Esophagus muscularis mucosa (tissue), 4 donors: ENCODE data around the gene SLC38A9. TPM values are rescaled to one million over a fixed set of nuclear protein-coding genes. Genes with fewer than 3 reads are reported as not detected.
A peak's percentile ranks its signal among the peaks of the same experiment; 100 is the strongest.
"Not testable (repeated sequence)": the region's sequence is repeated elsewhere in the genome, so short reads cannot be mapped to it uniquely, and the experiment has no call there.

Experiments
- DNase-seq: peaks from one replicate; pipeline ENCODE4 v3.0.0-alpha.2; 2017; ENCODE audit errors: extremely low spot score
- H3K27ac ChIP-seq, 4 donors: fragments of 200-600 bp; sonication (generic); replicated peaks in 1 of 4; 1 replicate in 3 of 4; 2 replicates in 1 of 4; pipeline ENCODE4 v1.5.1; 2016 to 2019; ENCODE audit warnings: mild to moderate bottlenecking in 1 of 4
- H3K27me3 ChIP-seq, 4 donors: fragments of 200-600 bp; sonication (generic); one replicate each; pipeline versions ENCODE4 v1.5.1 to v1.6.0; 2016 to 2019
- H3K36me3 ChIP-seq, 4 donors: fragments of 200-600 bp; sonication (generic); one replicate each; pipeline ENCODE4 v1.5.1; 2016 to 2019
- H3K4me1 ChIP-seq, 4 donors: fragments of 200-600 bp; sonication (generic); one replicate each; pipeline ENCODE4 v1.5.1; 2016 to 2019
- H3K4me3 ChIP-seq, 4 donors: fragments of 200-600 bp; sonication (generic); 1 replicate in 2 of 4; 2 replicates in 2 of 4; pipeline ENCODE4 v1.5.1; 2016 to 2019; ENCODE audit warnings: mild to moderate bottlenecking in 4 of 4, moderate library complexity in 1 of 4
- H3K9me3 ChIP-seq, 4 donors: fragments of 200-600 bp; sonication (generic); 1 replicate in 3 of 4; 2 replicates in 1 of 4; pipeline ENCODE4 v1.5.1; 2016 to 2019
- CTCF ChIP-seq, 3 experiments: fragments of 200-600 bp in 2 of 3; fragments of 450-650 bp in 1 of 3; sonication (generic) in 2 of 3; IDR thresholded peaks; one replicate each; pipeline ENCODE4 v1.5.1; 2017 to 2019; ENCODE audit warnings: antibody characterized with exemption in 3 of 3, mild to moderate bottlenecking in 2 of 3, moderate library complexity in 1 of 3
- EP300 ChIP-seq: sonication (generic); formaldehyde crosslinking; IDR thresholded peaks from one replicate; pipeline ENCODE4 v1.6.1; 2017; ENCODE audit warnings: antibody characterized with exemption
- POLR2A ChIP-seq: fragments of 450-650 bp; IDR thresholded peaks from one replicate; pipeline ENCODE4 v1.6.1; 2017; ENCODE audit warnings: antibody characterized with exemption, moderate library complexity, mild to moderate bottlenecking, low read depth
- POLR2AphosphoS5 ChIP-seq, 2 donors: sonication (generic); formaldehyde crosslinking; IDR thresholded peaks; one replicate each; pipeline ENCODE4 v1.6.1; 2017; ENCODE audit warnings: antibody characterized with exemption in 2 of 2
- whole genome bisulfite sequencing: methylation state at CpG from one replicate; pipeline ENCODE4 v1.1.5; 2018; 5-methylcytosine and 5-hydroxymethylcytosine counted together
- intact Hi-C: fragments of 100-400 bp; cut with DNase I; formaldehyde crosslinking; loops from one replicate; pipeline ENCODE4 v1.15.1; 2023
- total RNA-seq, 4 donors: library from RNA; depleted of rRNA; stranded (reverse); fragments of >200 nt; gene quantifications; one replicate each; pipeline versions ENCODE4 v1.1.0 to v1.2.1, GENCODE V29; 2016

The SLC38A9 gene
- total RNA-seq, 4 donors from 2014 or later, result 10.0 to 12.3 (median 11.0) TPM

GRCh38 chr5:55608595-55609349 is 103.4 kb downstream of the SLC38A9 start:
- no peak for DNase-seq
- H3K9me3 ChIP-seq, result no peaks in the 10 kb centered on the region
- TF ChIP-seq POLR2A (no peak), EP300 (no peak), POLR2AphosphoS5 (IDR thresholded peaks at IDR 0.05) (no peak), CTCF (IDR thresholded peaks at IDR 0.05) (no peak)
- no peak overlapping the region for H3K4me3 ChIP-seq
- intact Hi-C loops, result no loop called here
- no peaks in the 10 kb centered on the region for H3K27me3 ChIP-seq
- H3K4me1 ChIP-seq, result peaks cover 11 to 19% (median 13%) of the 10 kb centered on the region in 4 donors
- H3K27ac ChIP-seq, result no peak overlapping the region
- WGBS, result 81% methylated on average over 6 of the region's 6 CpGs
- no peaks in the 10 kb centered on the region for H3K36me3 ChIP-seq

- DNase-seq, H3K9me3 ChIP-seq, H3K27me3 ChIP-seq, intact Hi-C loops, H3K27ac ChIP-seq, H3K36me3 ChIP-seq, H3K4me3 ChIP-seq: not testable (repeated sequence)
- peaks cover 24 to 33% (median 27%) of the 10 kb centered on the region in 4 donors for H3K4me1 ChIP-seq
- WGBS, result 64% methylated on average over 5 of the region's 5 CpGs
These were observed 104.8 kb downstream of the SLC38A9 start for GRCh38 chr5:55607309-55607708.

- intact Hi-C loops, result no loop called here
- no peaks in the 10 kb centered on the region for H3K36me3 ChIP-seq
- H3K4me3 ChIP-seq, result no peak overlapping the region
- H3K9me3 ChIP-seq, result no peaks in the 10 kb centered on the region
- peak; percentile 66 for DNase-seq
- TF ChIP-seq EP300, result no peak
- TF ChIP-seq CTCF (IDR thresholded peaks at IDR 0.05), result no peak
- TF ChIP-seq POLR2A, result no peak
- TF ChIP-seq POLR2AphosphoS5 (IDR thresholded peaks at IDR 0.05), result no peak
- WGBS, result 85% methylated on average over 7 of the region's 7 CpGs
- H3K27me3 ChIP-seq, result no peaks in the 10 kb centered on the region
- peak overlapping the region; percentile 84 to 93 (median 88) for H3K27ac ChIP-seq
- H3K4me1 ChIP-seq, result peaks cover 47 to 53% (median 51%) of the 10 kb centered on the region in 4 donors
These were observed 107.5 kb downstream of the SLC38A9 start for GRCh38 chr5:55604611-55605067.

GRCh38 chr5:55603922-55604321 is 108.2 kb downstream of the SLC38A9 start:
- no peaks in the 10 kb centered on the region for H3K36me3 ChIP-seq
- 55% methylated on average over 5 of the region's 5 CpGs for WGBS
- peaks cover 54 to 60% (median 58%) of the 10 kb centered on the region in 4 donors for H3K4me1 ChIP-seq
- H3K9me3 ChIP-seq, result no peaks in the 10 kb centered on the region
- H3K4me3 ChIP-seq, result no peak overlapping the region
- H3K27ac ChIP-seq, result peak overlapping the region; percentile 84 to 93 (median 88)
- peak; percentile 10 for DNase-seq
- no peaks in the 10 kb centered on the region for H3K27me3 ChIP-seq
- intact Hi-C loops, result no loop called here
- TF ChIP-seq CTCF (IDR thresholded peaks at IDR 0.05), result no peak
- TF ChIP-seq EP300, result no peak
- no peak for TF ChIP-seq POLR2AphosphoS5 (IDR thresholded peaks at IDR 0.05)
- TF ChIP-seq POLR2A, result no peak

GRCh38 chr5:55601628-55602027 is 110.5 kb downstream of the SLC38A9 start:
- no peaks in the 10 kb centered on the region for H3K9me3 ChIP-seq
- peak overlapping the region in 3 of 4 donors; percentile 9 to 24 (median 19) for H3K4me3 ChIP-seq
- H3K36me3 ChIP-seq, result no peaks in the 10 kb centered on the region
- H3K27me3 ChIP-seq, result no peaks in the 10 kb centered on the region
- intact Hi-C loops, result loop anchor here (2.0 kb wide), 1 partner anchor 67 kb away; the partner anchor contains the start of gene PLPP1
- DNase-seq, result no peak
- 31% methylated on average over 1 of the region's 1 CpG for WGBS
- peaks cover 74 to 83% (median 80%) of the 10 kb centered on the region in 4 donors for H3K4me1 ChIP-seq
- TF ChIP-seq POLR2AphosphoS5 (IDR thresholded peaks at IDR 0.05) (no peak), CTCF (IDR thresholded peaks at IDR 0.05) (no peak), EP300 (no peak), POLR2A (no peak)
- peak overlapping the region; percentile 84 to 93 (median 88) for H3K27ac ChIP-seq
